NCI-H2029 (cell line): ENCODE measurements around the gene RPP14.

Source experiments
- DNase-seq: peaks from one replicate; lab custom pipeline; 2025; lab: John Stamatoyannopoulos, UW

RPP14 gene

DNA sequence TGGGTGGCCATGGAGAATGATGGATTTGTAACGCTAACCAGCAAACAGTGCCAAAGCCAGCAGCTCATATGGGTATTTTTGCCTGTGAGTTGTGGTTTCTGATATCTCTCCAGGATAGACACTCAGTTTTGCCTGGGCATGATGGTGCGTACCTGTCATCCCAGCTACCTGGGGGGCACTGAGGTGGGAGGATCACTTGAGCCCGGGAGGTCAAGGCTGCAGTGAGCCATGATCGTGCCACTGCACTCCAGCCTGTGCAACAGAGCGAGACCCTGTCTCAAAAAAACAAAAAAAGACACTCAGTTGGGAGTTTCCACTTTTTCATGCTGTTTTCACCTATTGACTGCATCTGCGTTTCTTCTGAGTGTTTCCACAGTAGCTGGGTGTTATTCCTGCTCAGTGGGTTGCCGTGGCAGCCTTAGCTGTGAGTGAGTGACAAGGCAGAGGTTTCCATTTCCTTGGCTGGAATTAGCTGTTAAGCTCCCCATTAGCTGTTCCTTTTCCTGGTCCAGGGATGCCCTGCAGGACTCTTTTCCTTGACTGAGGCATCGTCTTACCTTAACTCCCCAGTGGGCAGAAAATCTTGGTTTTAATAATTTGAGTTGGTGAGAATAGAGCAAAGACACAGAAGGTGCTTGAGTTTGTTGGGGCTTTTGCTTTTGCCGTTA lies 14.2 kb upstream of the RPP14 start:
- DNase-seq, result no peak

DNA sequence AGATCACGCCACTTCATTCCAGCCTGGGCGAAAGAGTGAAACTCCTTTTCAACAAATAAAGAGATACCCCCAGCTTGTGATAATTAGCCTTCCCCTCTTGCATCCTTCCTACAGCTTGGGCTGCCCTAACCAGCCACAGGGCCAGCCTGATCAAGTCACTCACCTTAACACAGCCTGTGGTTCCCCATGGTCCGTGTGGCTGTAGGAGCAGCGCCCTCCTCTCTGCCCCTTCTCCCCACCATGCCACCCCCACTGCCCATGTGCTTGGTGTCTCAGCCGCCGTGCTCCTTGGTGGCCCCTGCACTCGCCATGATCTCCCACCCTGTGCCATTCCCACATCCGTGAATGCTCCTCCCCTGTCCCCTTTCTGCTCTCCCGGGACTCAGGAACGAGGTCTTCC lies 13.2 kb upstream of the RPP14 start:
- DNase-seq, result no peak

DNA sequence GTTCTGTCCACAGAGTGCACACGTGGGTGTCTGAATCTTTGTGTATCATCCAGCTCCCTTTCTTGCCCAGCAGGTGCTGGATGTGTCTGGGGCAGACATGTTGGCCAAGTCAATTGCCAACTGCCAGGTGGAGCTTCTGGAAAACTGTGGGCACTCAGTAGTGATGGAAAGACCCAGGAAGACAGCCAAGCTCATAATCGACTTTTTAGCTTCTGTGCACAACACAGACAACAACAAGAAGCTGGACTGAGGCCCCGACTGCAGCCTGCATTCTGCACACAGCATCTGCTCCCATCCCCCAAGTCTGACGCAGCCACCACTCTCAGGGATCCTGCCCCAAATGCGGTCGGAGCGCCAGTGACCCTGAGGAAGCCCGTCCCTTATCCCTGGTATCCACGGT lies 12.5 kb upstream of the RPP14 start:
- no peak for DNase-seq

DNA sequence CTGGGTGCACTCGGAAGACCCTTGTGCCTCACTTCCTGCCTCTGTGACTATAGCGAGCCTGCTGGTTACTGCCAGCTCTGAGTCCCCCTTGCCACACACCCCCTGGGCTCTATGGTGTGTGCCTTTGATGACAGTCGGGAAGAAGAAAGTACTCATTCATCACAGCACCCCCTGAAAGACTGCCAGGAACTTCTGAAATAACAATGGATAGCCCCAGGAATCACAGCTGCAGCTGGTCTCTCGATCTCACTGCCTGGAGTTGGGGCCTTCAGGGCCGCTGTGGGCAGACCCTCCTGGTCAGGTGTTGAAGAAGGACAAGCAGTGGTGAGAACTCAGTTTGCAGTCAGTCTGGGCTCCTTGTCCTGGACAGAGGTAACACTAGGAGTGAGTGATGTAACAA lies 9.8 kb upstream of the RPP14 start:
- DNase-seq, result no peak

DNA sequence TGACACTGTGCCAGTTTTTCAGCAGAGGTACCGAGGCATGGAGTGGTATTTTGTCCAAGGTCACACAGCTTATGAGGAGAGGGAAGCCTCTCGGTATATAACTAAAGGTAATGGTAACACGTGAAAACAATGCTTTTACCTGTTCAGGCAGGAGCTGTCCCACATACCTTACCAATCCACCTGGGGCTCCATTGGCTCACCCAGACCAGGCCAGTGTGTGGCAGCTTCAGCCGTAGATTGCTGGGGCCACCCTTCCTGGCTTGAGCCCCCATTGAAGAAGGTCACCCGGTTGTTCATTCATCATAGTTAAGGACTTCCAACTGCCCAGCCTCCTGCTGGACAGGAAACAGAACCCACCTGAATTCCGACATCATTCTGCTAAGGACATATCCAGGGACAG lies 9.2 kb upstream of the RPP14 start:
- no peak for DNase-seq

DNA sequence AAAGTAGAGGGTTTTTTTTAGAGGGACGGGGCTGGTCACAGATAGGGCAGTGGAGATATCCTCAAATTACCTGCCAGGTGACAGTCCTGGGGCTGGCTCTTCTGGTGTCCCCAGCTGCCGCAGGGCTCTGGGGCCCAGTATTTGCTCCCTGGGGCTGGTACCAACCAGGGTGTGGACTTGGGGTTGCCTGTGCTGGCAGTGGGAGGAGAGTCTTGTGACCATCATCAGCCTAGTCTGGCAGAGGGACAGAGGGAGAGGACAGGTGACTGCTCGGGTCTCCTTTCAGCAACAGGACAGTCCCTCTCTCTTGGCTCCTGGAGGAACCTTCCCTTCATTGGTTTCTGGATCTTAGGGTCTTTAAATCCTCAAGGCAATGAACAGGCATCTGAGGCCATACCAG lies 7.9 kb upstream of the RPP14 start:
- no peak for DNase-seq

DNA sequence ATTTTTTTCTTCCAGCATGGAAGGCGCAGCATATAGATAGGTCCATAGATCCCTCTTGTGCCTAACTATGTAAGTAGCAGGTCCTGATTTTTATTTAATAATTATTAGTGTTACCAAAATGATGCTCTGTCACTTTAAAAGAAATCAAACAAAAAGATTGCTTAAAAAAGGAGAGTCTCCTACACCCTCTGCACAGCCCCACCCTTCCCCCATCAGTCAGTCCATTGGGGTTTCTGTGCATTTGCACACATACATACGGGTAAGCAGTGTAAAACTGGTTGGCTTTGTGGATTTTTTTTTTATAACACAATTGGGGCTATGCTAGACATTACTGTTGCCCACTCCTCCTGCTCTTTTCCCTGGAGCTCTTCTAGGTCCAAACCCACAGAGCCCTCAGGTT lies 7.0 kb upstream of the RPP14 start:
- no peak for DNase-seq

DNA sequence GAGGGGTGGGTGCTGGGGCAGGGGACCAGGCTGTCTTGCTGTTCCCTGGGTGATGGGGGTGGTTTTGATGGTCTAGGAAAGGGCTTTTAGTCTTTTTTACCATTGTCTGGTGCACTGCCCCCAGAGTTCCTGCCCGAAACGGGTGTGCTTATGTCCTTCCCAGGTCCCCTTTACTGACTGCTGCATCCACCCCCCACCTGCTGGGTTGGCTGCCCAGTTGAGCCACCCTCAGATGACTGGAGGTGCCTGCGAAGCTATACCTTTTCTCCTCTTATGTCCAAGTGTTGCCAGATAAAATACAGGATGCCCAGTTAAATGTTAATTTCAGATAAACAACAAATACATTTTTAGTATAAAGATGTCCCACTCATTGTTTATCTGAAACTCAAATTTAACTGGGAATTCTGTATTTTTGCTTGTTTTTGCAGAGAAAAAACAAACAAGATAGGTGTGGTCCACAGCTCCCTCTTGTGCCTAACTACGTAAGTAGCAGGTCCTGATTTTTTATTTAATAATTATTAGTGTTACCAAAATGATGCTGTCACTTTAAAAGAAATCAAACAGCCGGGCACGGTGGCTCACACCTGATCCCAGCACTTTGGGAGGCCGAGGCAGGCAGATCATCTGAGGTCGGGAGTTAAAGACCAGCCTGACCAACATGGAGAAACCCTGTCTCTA lies 6.1 kb upstream of the RPP14 start:
- DNase-seq, result no peak

DNA sequence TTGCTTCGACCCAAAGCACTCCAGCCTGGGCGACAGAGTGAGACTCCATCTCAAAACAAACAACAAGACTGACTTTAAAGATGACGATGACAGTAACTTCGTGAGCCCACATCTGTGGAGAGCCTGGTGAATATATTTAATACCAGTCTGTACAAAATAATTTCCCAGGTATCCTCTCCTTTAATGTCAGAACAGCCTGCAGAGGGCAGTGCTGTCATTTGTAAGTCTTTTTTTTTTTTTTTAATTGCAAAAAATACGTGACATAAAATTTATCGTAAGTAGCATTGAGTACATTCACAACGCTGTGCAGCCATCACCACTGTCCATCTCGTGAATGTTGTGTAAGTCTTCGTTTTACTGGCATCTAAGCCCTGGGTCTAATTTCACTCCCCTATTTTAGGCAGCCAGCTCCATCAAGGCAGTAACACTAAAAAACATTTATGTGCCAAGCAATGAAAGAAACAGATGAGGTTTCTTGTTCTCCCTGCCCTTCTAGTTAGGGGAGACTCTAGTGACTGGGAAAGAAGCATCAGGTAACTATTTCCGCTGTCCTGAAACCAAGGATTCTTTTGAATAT lies 1.7 kb downstream of the RPP14 start:
- no peak for DNase-seq

DNA sequence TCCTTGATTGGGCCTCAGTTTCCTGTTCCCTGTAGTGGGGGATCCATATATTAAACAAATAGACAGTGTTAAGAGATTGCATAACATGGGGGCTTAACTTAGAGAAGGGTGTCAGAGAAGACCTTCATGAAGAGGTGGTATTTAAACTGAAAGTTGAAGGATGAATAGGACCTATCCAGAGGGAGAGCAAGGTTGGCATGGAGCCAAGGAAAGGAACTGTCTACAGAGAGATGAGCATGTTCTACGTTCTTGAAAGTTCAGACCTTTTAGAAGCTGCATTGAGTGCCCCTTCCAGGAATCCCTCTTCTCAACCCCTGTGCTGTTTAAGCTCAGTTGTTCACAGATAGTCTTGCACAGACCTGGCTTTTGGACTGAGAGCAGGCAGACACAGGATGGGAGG lies 2.7 kb downstream of the RPP14 start:
- DNase-seq, result no peak

DNA sequence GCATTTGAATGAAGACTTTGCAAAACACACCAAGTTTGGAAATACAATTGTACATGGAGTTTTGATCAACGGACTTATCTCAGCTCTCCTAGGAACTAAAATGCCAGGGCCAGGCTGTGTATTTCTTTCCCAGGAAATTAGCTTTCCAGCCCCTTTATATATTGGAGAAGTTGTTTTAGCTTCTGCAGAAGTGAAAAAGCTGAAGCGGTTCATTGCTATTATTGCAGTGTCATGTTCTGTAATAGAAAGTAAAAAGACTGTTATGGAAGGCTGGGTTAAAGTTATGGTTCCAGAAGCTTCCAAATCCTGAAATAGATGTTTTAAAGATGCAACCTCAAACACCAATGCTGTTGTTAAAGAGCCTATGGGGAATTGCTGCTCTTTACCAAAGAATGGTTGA lies 11.8 kb downstream of the RPP14 start:
- no peak for DNase-seq

DNA sequence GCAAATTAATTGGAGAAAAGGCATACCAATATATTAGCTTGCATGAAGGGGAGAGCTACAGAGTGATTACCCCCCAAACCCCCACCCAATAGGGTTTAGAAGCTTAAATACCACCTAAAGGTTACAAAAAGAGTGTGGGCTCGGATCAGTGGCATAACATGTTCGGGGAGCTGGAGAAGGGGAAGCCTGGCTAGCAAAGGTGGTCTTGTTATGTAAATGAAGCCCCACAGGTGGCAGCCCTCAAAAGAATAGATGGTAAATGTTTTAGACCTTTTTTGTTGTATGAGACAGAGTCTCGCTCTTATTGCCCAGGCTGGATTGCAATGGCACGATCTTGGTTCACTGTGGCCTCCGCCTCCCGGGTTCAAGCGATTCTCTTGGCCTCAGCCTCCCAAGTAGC lies 15.7 kb downstream of the RPP14 start:
- no peak for DNase-seq

DNA sequence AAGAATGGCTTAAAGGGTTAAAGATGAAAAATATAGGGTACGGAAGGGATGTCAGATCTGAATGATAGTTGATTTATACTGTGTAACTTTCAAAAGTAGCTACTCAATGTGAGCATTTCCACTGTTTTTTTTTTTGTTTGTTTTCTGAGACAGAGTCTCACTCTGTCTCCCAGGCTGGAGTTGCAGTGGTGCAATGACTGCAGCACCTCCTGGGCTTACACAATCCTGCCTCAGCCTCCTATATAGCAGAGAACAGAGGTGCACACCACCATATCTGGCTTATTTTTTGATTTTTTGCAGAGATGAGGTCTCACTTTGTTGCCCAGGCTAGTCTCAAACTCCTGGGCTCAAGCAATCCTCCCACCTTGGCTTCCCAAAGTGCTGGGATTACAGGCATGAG lies 16.7 kb downstream of the RPP14 start:
- DNase-seq, result no peak

DNA sequence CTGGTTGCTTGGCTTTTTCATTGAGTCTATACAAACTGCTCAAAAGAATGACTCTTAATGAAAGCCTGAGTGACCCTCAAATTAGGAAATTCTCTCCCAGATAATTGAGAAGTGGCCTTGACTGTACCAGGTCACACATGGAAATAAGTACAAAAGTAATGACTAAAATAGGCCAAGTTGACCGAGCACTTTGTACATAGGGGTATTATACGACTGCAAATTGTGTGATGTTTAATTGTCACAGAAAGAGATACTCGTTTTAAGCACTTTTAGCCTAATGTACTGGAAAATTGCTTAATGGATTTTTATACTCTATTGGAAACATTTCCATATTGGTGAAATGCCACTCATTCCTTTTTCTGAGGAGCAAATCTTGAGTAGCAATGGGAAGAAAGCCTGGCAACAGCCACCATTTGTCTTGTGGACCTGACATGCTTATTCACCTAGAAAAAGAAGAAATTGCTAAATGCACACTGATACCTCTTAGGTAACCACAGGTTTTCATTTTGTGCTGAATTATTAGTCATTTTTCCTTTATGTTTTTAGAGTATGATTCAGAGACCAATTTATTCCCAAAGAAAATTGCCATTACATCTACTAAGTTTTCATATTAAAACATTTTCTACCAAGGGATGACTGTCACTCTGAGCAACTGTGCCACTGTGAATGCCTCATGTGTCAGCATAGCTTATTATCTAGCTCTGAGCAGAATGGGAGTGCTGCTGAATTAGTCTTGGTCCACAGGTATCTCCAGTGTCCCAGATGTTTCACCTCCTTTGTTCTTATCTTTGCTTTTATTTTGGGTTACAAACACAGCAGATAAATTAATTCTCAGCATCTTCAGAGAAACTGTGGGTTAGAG lies 17.7 kb downstream of the RPP14 start:
- no peak for DNase-seq

DNA sequence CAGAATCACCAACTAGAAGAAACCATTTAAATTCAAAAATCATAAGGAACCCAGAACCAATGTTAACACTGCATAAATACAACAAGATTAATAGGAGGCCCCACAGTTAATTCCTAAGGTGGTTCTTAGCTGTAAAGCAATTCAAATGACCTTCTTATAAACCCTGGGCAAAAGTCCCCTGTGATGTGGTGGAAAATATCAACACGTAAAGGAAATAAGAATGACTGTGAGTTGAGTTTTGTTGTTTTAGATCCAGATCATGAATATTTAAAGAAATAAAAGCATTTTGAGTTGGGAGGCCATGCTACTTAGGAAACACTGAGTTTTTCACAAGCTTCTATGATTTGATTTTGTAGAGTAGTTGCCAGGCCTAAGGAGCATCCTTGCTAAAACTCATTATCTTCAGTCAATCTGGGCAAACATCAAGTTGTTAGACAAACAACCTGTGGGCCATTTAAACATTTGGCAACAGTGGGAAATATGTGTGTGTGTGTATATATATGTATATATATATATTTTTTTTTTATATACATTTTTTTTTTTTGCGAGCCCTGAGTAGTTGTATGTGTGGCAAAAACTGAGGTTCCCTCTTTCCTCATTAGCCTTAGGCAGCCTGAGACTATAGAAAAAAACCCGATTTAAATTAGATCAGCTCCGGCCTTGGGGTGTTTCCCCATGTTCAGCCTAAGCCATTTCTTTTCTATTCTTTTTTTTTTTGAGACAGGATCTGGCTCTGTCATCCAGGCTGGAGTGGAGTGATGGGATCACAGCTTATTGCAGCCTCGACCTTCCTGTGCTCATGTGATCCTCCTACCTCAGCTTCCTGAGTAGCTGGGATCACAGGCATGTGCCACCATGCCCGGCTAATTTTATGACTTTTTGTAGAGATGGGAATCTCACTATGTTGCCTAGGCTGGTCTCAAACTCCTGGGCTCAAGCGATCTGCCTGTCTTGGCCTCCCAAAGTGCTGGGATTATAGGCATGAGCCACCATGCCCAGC lies 18.6 kb downstream of the RPP14 start:
- no peak for DNase-seq

DNA sequence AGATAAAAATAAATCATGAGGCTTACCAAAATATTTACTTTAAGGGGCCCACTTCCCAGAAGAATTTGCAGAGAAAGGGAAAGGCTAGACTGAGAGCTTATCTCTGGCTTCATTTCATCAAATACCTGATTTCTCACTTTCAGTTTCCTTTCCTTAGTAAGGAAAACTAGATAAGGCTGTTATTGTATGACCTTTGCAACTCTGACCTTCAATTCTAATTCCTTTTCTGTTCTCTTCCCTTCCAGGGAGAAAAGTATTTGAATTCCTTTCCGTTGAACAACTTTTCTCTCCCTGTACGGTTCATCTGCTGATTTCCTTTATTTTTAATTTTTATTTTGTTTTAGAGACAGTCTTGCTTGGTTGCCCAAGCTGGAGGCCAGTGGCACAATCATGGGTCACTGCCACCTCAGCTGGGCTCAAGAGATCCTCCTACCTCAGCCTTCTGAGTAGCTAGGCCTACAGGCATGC lies 19.5 kb downstream of the RPP14 start:
- DNase-seq, result no peak

DNA sequence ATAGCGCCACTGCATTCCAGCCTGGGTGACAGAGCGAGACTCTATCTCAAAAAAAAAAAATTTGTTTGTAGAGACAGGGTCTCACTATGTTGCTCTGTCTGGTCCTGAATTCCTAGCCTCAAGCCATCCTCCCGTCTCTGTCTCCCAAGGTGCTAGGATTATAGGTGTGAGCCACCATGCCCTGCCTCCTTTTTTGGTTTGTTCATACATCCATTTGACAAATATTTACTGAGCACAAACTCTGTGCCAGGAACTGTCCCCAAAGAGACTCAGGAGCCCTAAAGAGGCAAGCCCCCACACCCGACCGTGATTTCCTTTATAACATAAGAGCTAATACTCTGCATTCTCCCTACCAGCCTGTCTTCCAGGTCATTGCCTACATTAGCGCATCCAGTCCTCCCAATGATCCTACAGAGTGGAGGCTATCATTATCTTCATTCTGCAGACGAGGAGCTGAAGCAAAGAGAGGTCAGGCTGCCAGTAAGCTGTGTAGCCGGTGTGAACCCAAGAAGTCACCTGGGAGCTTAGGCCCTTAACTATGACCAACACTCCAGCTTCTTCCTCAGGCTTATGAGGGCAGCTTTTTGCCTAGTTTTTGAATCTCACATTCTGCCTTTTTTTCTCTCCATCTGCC lies 20.3 kb downstream of the RPP14 start:
- DNase-seq, result no peak

DNA sequence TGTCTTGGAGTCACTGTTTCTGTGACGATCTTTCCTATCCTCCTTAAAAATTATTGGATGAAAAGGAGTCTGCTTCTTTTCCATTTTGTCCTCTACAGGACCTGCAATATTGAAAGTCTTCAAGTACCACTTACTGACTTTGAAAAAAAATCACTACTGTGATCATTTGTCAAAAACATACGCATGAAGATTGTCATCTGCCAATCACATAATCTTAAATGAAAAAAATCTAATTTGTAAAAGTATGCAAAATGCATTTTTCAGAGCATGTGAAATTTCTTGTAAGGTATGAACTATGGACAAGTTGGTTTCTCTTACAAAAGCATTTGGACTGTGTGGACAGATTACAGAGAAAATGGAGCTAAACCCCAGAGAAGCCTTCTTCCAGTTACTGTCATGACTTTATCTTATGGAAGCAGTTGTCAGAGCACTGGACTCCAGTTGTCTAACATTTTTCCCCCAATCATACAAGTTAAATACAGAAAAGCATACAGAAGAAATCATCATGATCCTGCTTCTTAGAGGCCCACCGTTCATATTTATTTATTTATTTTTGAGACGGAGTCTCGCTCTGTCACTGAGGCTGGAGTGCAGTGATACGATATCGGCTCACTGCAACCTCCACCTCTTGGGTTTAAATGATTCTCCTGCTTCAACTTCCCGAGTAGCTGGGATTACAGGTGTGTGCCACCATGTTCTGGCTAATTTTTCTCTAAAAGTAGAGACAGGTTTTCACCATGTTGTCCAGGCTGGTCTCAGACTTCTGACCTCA lies 23.3 kb downstream of the RPP14 start:
- no peak for DNase-seq

DNA sequence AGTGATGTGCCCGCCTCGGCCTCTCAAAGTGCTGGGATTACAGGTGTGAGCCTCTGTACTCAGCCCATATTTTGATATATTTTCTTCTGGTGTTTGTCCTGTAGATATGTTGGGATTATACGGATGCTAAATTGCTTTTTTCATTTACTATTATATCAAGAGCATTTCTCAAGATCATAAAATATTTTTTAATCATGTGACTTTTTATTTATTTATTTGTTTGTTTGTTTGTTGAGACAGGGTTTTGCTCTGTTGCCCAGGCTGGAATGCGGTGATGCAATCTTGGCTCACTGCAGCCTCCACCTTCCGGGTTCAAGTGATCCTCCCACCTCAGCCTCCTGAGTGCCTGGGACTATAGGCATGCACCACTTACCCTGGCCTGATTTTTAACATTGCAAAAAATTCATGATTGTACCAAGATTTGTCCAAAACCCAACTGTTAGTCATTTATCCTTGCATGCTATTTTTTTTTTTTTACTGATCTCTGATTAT lies 23.9 kb downstream of the RPP14 start:
- DNase-seq, result no peak

DNA sequence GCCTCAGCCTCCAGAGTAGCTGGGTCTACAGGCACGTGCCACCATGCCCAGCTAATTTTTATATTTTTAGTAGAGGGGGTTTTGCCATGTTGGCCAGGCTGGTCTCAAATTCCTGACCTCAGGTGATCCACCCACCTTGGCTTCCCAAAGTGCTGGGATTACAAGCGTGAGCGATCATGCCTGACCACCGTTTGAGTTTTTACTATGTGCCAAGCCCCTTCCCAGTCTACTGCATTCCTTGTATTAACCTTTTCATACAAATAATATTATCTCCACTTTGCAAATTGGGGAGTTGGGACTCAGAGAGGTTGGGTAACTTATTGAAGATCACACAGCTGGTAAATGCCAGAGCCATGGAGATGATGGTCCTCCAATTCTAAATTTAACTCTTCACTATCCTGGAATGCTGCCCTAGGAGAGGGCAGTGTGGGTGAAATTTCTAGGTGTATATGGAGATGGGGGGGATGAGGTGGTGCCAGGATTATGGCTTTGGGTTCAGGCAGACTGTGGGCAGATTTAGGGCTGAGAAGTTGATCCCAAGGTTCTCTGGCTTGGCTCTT lies 25.6 kb downstream of the RPP14 start:
- DNase-seq, result no peak
